ENCODE data around the gene FOXO1.

The FOXO1 gene

GRCh38 chr13:40651866-40652587 lies 14.4 kb downstream of the FOXO1 start:
- DNase-seq (ENCODE audit: low read depth): peak; percentile 85
- peak overlapping the region; percentile 33 for H3K4me3 ChIP-seq (ENCODE audit: low read depth, low read length)
- TF ChIP-seq CTCF (IDR thresholded peaks at IDR 0.05; ENCODE audit: insufficient read depth, low read depth, low read length, missing control alignments): no peak

GRCh38 chr13:40648841-40649240 lies 17.6 kb downstream of the FOXO1 start:
- no peak for DNase-seq (ENCODE audit: low read depth)
- no peak for TF ChIP-seq CTCF (IDR thresholded peaks at IDR 0.05; ENCODE audit: insufficient read depth, low read depth, low read length, missing control alignments)
- H3K4me3 ChIP-seq (ENCODE audit: low read depth, low read length): no peak overlapping the region

- no peak for DNase-seq (ENCODE audit: low read depth)
- TF ChIP-seq CTCF (IDR thresholded peaks at IDR 0.05; ENCODE audit: insufficient read depth, low read depth, low read length, missing control alignments): no peak
- no peak overlapping the region for H3K4me3 ChIP-seq (ENCODE audit: low read depth, low read length)
Measured at GRCh38 chr13:40648040-40648439, 18.4 kb downstream of the FOXO1 start.

GRCh38 chr13:40644838-40645604 lies 21.4 kb downstream of the FOXO1 start:
- TF ChIP-seq CTCF (IDR thresholded peaks at IDR 0.05; ENCODE audit: insufficient read depth, low read depth, low read length, missing control alignments): no peak
- no peak for DNase-seq (ENCODE audit: low read depth)
- H3K4me3 ChIP-seq (ENCODE audit: low read depth, low read length): no peak overlapping the region

GRCh38 chr13:40640845-40641458 lies 25.5 kb downstream of the FOXO1 start:
- DNase-seq (ENCODE audit: low read depth): no peak
- no peak for TF ChIP-seq CTCF (IDR thresholded peaks at IDR 0.05; ENCODE audit: insufficient read depth, low read depth, low read length, missing control alignments)
- no peak overlapping the region for H3K4me3 ChIP-seq (ENCODE audit: low read depth, low read length)

GRCh38 chr13:40640202-40640601 lies 26.2 kb downstream of the FOXO1 start:
- no peak for DNase-seq (ENCODE audit: low read depth)
- H3K4me3 ChIP-seq (ENCODE audit: low read depth, low read length): no peak overlapping the region
- TF ChIP-seq CTCF (IDR thresholded peaks at IDR 0.05; ENCODE audit: insufficient read depth, low read depth, low read length, missing control alignments): no peak
